ENCODE measurements around the gene PTPN2. TPM values are rescaled to one million over a fixed set of nuclear protein-coding genes. Genes with fewer than 3 reads are reported as not detected.

PTPN2 gene
- polyA plus RNA-seq, 1 donor from 2014 or later, result 45.7 TPM

GRCh38 chr18:12929477-12930083 is 45.5 kb upstream of the PTPN2 start:
- H3K27ac ChIP-seq (ENCODE audit: low read length), result no peak overlapping the region
- H4K20me1 ChIP-seq (ENCODE audit: insufficient read depth), result no peaks in the 10 kb centered on the region
- no peaks in the 10 kb centered on the region for H3K27me3 ChIP-seq (ENCODE audit: insufficient read depth, low read depth, low read length)
- no peaks in the 10 kb centered on the region for H3F3A ChIP-seq (ENCODE audit: insufficient read depth, low read length, poor library complexity, severe bottlenecking)
- no peak overlapping the region for H3K4me2 ChIP-seq (ENCODE audit: low read length)
- no peak overlapping the region for H2AFZ ChIP-seq (ENCODE audit: low read depth, low read length)
- no peaks in the 10 kb centered on the region for H3K79me2 ChIP-seq (replicated peaks; ENCODE audit: insufficient read depth, low read length)
- H3K9me3 ChIP-seq (ENCODE audit: low read length), result no peaks in the 10 kb centered on the region
- H3K9me2 ChIP-seq (ENCODE audit: insufficient read depth, low read length), result no peaks in the 10 kb centered on the region
- H3K9ac ChIP-seq (ENCODE audit: low read length), result no peak overlapping the region
- TF ChIP-seq RAD21 (conservative IDR thresholded peaks at IDR 0.05), result no peak
- TF ChIP-seq POLR2AphosphoS5 (IDR thresholded peaks at IDR 0.05), result no peak
- TF ChIP-seq REST (IDR thresholded peaks at IDR 0.05; ENCODE audit: borderline replicate concordance), result no peak
- no peak for TF ChIP-seq MXI1 (conservative IDR thresholded peaks at IDR 0.05; ENCODE audit: poor library complexity, severe bottlenecking)
- no peak for TF ChIP-seq EZH2 (IDR thresholded peaks at IDR 0.05; ENCODE audit: borderline replicate concordance, insufficient read depth, low read length, poor library complexity, severe bottlenecking)
- no peak for TF ChIP-seq EP300 (conservative IDR thresholded peaks at IDR 0.05; ENCODE audit: poor library complexity, severe bottlenecking)
- no peak for TF ChIP-seq CTCF (IDR thresholded peaks at IDR 0.05; ENCODE audit: poor library complexity, severe bottlenecking)
- no peak for TF ChIP-seq TAF1 (IDR thresholded peaks at IDR 0.05; ENCODE audit: low read depth)
- TF ChIP-seq SMC3 (conservative IDR thresholded peaks at IDR 0.05; ENCODE audit: poor library complexity), result no peak
- H3K4me3 ChIP-seq (ENCODE audit: low read length), result no peak overlapping the region
- H3K36me3 ChIP-seq (ENCODE audit: insufficient read depth, low read length), result no peaks in the 10 kb centered on the region

GRCh38 chr18:12928641-12929040 is 44.6 kb upstream of the PTPN2 start:
- Histone ChIP-seq H3K79me2 (replicated peaks; ENCODE audit: insufficient read depth, low read length) (no peaks in the 10 kb centered on the region), H3K9ac (ENCODE audit: low read length) (no peak overlapping the region), H4K20me1 (ENCODE audit: insufficient read depth) (no peaks in the 10 kb centered on the region), H3K9me3 (ENCODE audit: low read length) (no peaks in the 10 kb centered on the region), H2AFZ (ENCODE audit: low read depth, low read length) (no peak overlapping the region), H3K4me3 (ENCODE audit: low read length) (no peak overlapping the region), H3K27ac (ENCODE audit: low read length) (no peak overlapping the region), H3K36me3 (ENCODE audit: insufficient read depth, low read length) (no peaks in the 10 kb centered on the region), H3F3A (ENCODE audit: insufficient read depth, low read length, poor library complexity, severe bottlenecking) (no peaks in the 10 kb centered on the region), H3K27me3 (ENCODE audit: insufficient read depth, low read depth, low read length) (no peaks in the 10 kb centered on the region), H3K4me2 (ENCODE audit: low read length) (no peak overlapping the region), H3K9me2 (ENCODE audit: insufficient read depth, low read length) (no peaks in the 10 kb centered on the region)
- TF ChIP-seq CTCF (IDR thresholded peaks at IDR 0.05; ENCODE audit: poor library complexity, severe bottlenecking) (no peak), TAF1 (IDR thresholded peaks at IDR 0.05; ENCODE audit: low read depth) (no peak), SMC3 (conservative IDR thresholded peaks at IDR 0.05; ENCODE audit: poor library complexity) (no peak), EZH2 (IDR thresholded peaks at IDR 0.05; ENCODE audit: borderline replicate concordance, insufficient read depth, low read length, poor library complexity, severe bottlenecking) (no peak), RAD21 (conservative IDR thresholded peaks at IDR 0.05) (no peak), MXI1 (conservative IDR thresholded peaks at IDR 0.05; ENCODE audit: poor library complexity, severe bottlenecking) (no peak), POLR2AphosphoS5 (IDR thresholded peaks at IDR 0.05) (no peak), EP300 (conservative IDR thresholded peaks at IDR 0.05; ENCODE audit: poor library complexity, severe bottlenecking) (no peak), REST (IDR thresholded peaks at IDR 0.05; ENCODE audit: borderline replicate concordance) (no peak)

Measured in neural cell (in vitro differentiated cells).